ENCODE results near the gene MDM1.

Gene MDM1

GRCh38 chr12:68331869-68332727 lies at the start of gene MDM1:
Gene MDM1, minus strand, starts transcription at chr12:68332362. Its CDS starts 117 bp downstream, at chr12:68332245.
- DNase-seq (ENCODE audit: low read depth): peak; percentile 99

- no peak for DNase-seq (ENCODE audit: low read depth)
These were observed 49.5 kb upstream of the MDM1 start for GRCh38 chr12:68381476-68382219.

- no peak for DNase-seq (ENCODE audit: low read depth)
These were observed 46.9 kb upstream of the MDM1 start for GRCh38 chr12:68378872-68379606.

- DNase-seq (ENCODE audit: low read depth): no peak
These were observed 45.7 kb upstream of the MDM1 start for GRCh38 chr12:68377881-68378280.

- no peak for DNase-seq (ENCODE audit: low read depth)
These were observed 44.7 kb upstream of the MDM1 start for GRCh38 chr12:68376901-68377300.

GRCh38 chr12:68375756-68376695 lies 43.9 kb upstream of the MDM1 start:
- DNase-seq (ENCODE audit: low read depth): peak; percentile 34

GRCh38 chr12:68374307-68374982 lies 42.3 kb upstream of the MDM1 start:
- DNase-seq (ENCODE audit: low read depth): no peak

- no peak for DNase-seq (ENCODE audit: low read depth)
These were observed 38.5 kb upstream of the MDM1 start for GRCh38 chr12:68370667-68371066.

- no peak for DNase-seq (ENCODE audit: low read depth)
These were observed 37.9 kb upstream of the MDM1 start for GRCh38 chr12:68370006-68370590.

GRCh38 chr12:68368327-68368726 lies 36.2 kb upstream of the MDM1 start:
- DNase-seq (ENCODE audit: low read depth): no peak

- DNase-seq (ENCODE audit: low read depth): peak; percentile 26
These were observed 35.7 kb upstream of the MDM1 start for GRCh38 chr12:68367903-68368302.

GRCh38 chr12:68367116-68367515 lies 35.0 kb upstream of the MDM1 start:
- no peak for DNase-seq (ENCODE audit: low read depth)

- DNase-seq (ENCODE audit: low read depth): peak; percentile 99
These were observed 32.9 kb upstream of the MDM1 start for GRCh38 chr12:68364893-68365725.

GRCh38 chr12:68364328-68364727 lies 32.2 kb upstream of the MDM1 start:
- no peak for DNase-seq (ENCODE audit: low read depth)

GRCh38 chr12:68361953-68362352 lies 29.8 kb upstream of the MDM1 start:
- no peak for DNase-seq (ENCODE audit: low read depth)

GRCh38 chr12:68359674-68360073 lies 27.5 kb upstream of the MDM1 start:
- no peak for DNase-seq (ENCODE audit: low read depth)

- peak; percentile 82 for DNase-seq (ENCODE audit: low read depth)
These were observed 26.6 kb upstream of the MDM1 start for GRCh38 chr12:68358532-68359485.

GRCh38 chr12:68356986-68357385 lies 24.8 kb upstream of the MDM1 start:
- DNase-seq (ENCODE audit: low read depth): no peak

Measured in iris pigment epithelial cell (primary cell).